Mesendoderm (in vitro differentiated cells): ENCODE measurements around the gene LRRC4C. TPM values are rescaled to one million over a fixed set of nuclear protein-coding genes. Genes with fewer than 3 reads are reported as not detected.

ENCODE experiments used
- DNase-seq: peaks from one replicate; pipeline ENCODE4 v3.0.0; 2013
- H2AK5ac ChIP-seq: 2 replicates; pipeline ENCODE4 v1.6.1; 2013; ENCODE audit warnings: low read length, inconsistent platforms
- H2BK120ac ChIP-seq: 2 replicates; pipeline ENCODE4 v1.6.1; 2013; ENCODE audit warnings: low read depth, mild to moderate bottlenecking, low read length, moderate library complexity, mixed read lengths
- H2BK15ac ChIP-seq: replicated peaks from 2 replicates; pipeline ENCODE4 v1.6.1; 2013; ENCODE audit warnings: low read depth, mild to moderate bottlenecking, moderate library complexity
- H2BK5ac ChIP-seq: 2 replicates; pipeline ENCODE4 v1.6.1; 2013; ENCODE audit warnings: low read length, inconsistent platforms
- H3K18ac ChIP-seq: 2 replicates; pipeline ENCODE4 v1.6.1; 2013; ENCODE audit warnings: mild to moderate bottlenecking, low read length, mixed read lengths
- H3K23ac ChIP-seq: one replicate; pipeline ENCODE4 v1.6.1; 2013; ENCODE audit warnings: low read length
- H3K27ac ChIP-seq: 2 replicates; pipeline ENCODE4 v1.5.1; 2013; ENCODE audit warnings: low read depth, mild to moderate bottlenecking, inconsistent platforms, low read length, moderate library complexity
- H3K27me3 ChIP-seq: 2 replicates; pipeline ENCODE4 v1.6.1; 2013; ENCODE audit warnings: low read length, control low read depth, mild to moderate bottlenecking, inconsistent platforms; ENCODE audit not compliant: insufficient read depth, poor library complexity
- H3K36me3 ChIP-seq: 2 replicates; pipeline ENCODE4 v1.6.1; 2013; ENCODE audit warnings: low read length, inconsistent platforms; ENCODE audit not compliant: control insufficient read depth, insufficient read depth
- H3K4ac ChIP-seq: one replicate; pipeline ENCODE4 v1.6.1; 2013; ENCODE audit warnings: low read depth, mild to moderate bottlenecking, low read length, moderate library complexity
- H3K4me1 ChIP-seq: 2 replicates; pipeline ENCODE4 v1.6.1; 2013; ENCODE audit warnings: low read depth, low read length, inconsistent platforms; ENCODE audit not compliant: control insufficient read depth
- H3K4me2 ChIP-seq: 2 replicates; pipeline ENCODE4 v1.6.1; 2013; ENCODE audit warnings: low read length
- H3K4me3 ChIP-seq: 2 replicates; pipeline ENCODE4 v1.5.1; 2013; ENCODE audit warnings: mild to moderate bottlenecking, low read length
- H3K56ac ChIP-seq: one replicate; pipeline ENCODE4 v1.6.1; 2013; ENCODE audit warnings: low read length
- H3K79me1 ChIP-seq: 2 replicates; pipeline ENCODE4 v1.6.1; 2013; ENCODE audit warnings: low read length, inconsistent platforms
- H3K79me2 ChIP-seq: 2 replicates; pipeline ENCODE4 v1.6.1; 2013; ENCODE audit warnings: mild to moderate bottlenecking, low read length; ENCODE audit not compliant: control insufficient read depth, insufficient read depth
- H3K9ac ChIP-seq: 2 replicates; pipeline ENCODE4 v1.6.1; 2013; ENCODE audit warnings: low read length, inconsistent platforms
- H4K5ac ChIP-seq: one replicate; pipeline ENCODE4 v1.6.1; 2013; ENCODE audit warnings: low read length
- H4K8ac ChIP-seq: one replicate; pipeline ENCODE4 v1.6.1; 2013; ENCODE audit warnings: low read depth, mild to moderate bottlenecking, control low read depth, low read length, moderate library complexity
- WGBS: extraction: QIAGEN DNeasy Blood & Tissue Kit; methylation state at CpG from one replicate; pipeline ENCODE4 v1.1.7; 2013; ENCODE audit warnings: low lambda C conversion rate, missing lambda C conversion rate; ENCODE audit not compliant: insufficient coverage; ENCODE audit errors: extremely low coverage; 5-methylcytosine and 5-hydroxymethylcytosine counted together
- polyA plus RNA-seq, 2 experiments: library from polyadenylated mRNA; stranded (reverse); fragments of 200-250 nt; gene quantifications; one replicate each; pipeline ENCODE4 v1.2.3, GENCODE V29; 2013

LRRC4C gene
- polyA plus RNA-seq (2013, experiment 1 of 2): 1.4 TPM
- polyA plus RNA-seq (2013, experiment 2 of 2): 1.1 TPM

DNA sequence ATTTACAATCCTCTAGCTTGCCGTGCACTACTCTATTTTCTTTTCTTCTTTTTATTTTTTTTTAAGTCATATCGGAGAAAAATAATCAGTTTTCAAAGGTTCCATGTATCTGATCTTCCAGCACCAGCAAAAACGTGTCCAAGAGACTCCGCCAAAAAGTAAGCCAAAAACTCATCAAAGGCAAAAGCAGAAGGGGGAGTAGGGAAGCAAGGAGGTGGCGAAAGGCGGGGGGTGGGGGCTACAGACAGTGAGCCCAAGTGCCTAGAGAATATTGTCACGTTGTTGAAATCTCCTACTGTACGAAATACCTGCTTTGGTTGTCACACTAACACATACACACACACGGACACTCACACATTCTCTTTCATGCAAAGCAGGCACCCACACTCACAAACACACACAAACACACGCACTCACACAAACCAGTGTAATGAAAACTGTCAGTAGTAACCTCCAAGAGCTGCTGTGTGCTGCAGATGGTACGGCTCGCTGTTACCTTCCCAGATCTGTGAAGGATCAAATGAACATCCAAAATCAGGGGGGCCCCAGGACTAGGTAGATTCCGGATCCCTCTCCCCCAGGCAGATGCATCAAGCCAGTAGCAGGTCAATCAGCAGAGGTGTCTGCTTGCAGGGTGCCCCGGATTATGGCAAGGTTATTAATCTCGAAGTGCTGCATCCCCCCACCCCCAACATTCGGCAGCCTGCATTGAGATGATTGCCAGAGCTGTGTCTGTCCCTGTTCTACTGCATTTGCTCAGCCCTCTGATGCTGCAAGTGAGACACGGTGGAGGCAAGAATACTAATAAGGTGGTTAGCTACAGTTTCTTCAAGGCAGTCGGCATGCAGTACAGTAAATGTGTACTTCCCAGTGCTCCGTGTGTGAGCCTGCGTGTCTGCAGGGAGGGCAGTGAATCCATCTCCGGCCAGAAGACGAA lies at the start of gene LRRC4C:
Gene LRRC4C, minus strand, starts transcription at position 188 of the 937 bp plus-strand sequence.
- no CpG with 5 or more reads among the region's 22 CpGs for WGBS
- no peaks in the 10 kb centered on the region for H3K79me2 ChIP-seq
- H3K9ac ChIP-seq: no peak within 1 kb of the TSS
- H3K27ac ChIP-seq: no peak within 1 kb of the TSS
- H3K23ac ChIP-seq: no peak within 1 kb of the TSS
- H3K56ac ChIP-seq: no peak within 1 kb of the TSS
- no peak within 1 kb of the TSS for H3K4me3 ChIP-seq
- H2BK15ac ChIP-seq: no peak within 1 kb of the TSS
- H2BK5ac ChIP-seq: no peak within 1 kb of the TSS
- no peak within 1 kb of the TSS for H3K4me2 ChIP-seq
- H2BK120ac ChIP-seq: no peak within 1 kb of the TSS
- no peak within 1 kb of the TSS for H3K18ac ChIP-seq
- no peaks in the 10 kb centered on the region for H3K36me3 ChIP-seq
- no peak within 1 kb of the TSS for H3K4ac ChIP-seq
- H4K8ac ChIP-seq: peak within 1 kb of the TSS; percentile 56
- H3K79me1 ChIP-seq: no peaks in the 10 kb centered on the region
- no peaks in the 10 kb centered on the region for H3K27me3 ChIP-seq
- peaks cover 3% of the 10 kb centered on the region for H3K4me1 ChIP-seq
- H4K5ac ChIP-seq: no peak within 1 kb of the TSS
- DNase-seq: no peak
- no peak within 1 kb of the TSS for H2AK5ac ChIP-seq

GRCh38 chr11:41508121-41508520 lies 48.7 kb upstream of the LRRC4C start:
- Histone ChIP-seq H4K5ac (no peak overlapping the region), H3K56ac (no peak overlapping the region), H2AK5ac (no peak overlapping the region), H3K4me1 (no peaks in the 10 kb centered on the region), H3K9ac (no peak overlapping the region), H2BK120ac (no peak overlapping the region), H4K8ac (no peak overlapping the region), H3K27me3 (no peaks in the 10 kb centered on the region), H3K18ac (no peak overlapping the region), H2BK5ac (no peak overlapping the region), H3K4me2 (no peak overlapping the region), H3K79me2 (no peaks in the 10 kb centered on the region), H3K4me3 (no peak overlapping the region), H3K36me3 (no peaks in the 10 kb centered on the region), H2BK15ac (no peak overlapping the region), H3K23ac (no peak overlapping the region), H3K27ac (no peak overlapping the region), H3K4ac (no peak overlapping the region), H3K79me1 (no peaks in the 10 kb centered on the region)
- DNase-seq: no peak
- WGBS: no CpG with 5 or more reads among the region's 1 CpG

DNA sequence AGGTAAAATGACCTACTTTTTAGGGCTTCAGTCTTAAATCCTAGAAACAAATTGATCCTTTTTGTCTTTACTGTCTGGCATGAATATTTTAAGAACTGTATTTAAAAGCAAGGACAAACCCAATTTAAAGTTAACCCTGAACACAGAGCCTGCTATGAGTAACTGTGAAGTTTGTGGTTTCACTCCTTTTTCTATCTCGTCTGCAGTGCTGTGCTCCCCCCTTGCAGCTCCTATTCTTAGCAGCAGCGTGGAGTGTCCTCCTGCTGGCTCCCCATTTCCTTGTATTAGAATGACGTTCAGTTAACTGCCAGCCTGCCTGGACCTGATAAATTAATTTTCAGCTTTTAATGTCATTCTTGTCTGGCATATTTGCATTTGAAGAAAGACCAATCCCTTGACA lies 40.0 kb upstream of the LRRC4C start:
- Histone ChIP-seq H3K27ac (no peak overlapping the region), H3K36me3 (no peaks in the 10 kb centered on the region)
- peak; percentile 11 for DNase-seq

GRCh38 chr11:41498726-41499125 lies 39.3 kb upstream of the LRRC4C start:
- H4K8ac ChIP-seq: no peak overlapping the region
- H2BK5ac ChIP-seq: no peak overlapping the region
- no peak for DNase-seq
- WGBS: no CpG with 5 or more reads among the region's 1 CpG
- no peak overlapping the region for H3K4me2 ChIP-seq
- no peak overlapping the region for H3K9ac ChIP-seq
- no peaks in the 10 kb centered on the region for H3K4me1 ChIP-seq
- no peak overlapping the region for H3K23ac ChIP-seq
- H4K5ac ChIP-seq: no peak overlapping the region
- H3K18ac ChIP-seq: no peak overlapping the region
- no peaks in the 10 kb centered on the region for H3K79me2 ChIP-seq
- H3K27ac ChIP-seq: no peak overlapping the region
- no peak overlapping the region for H3K56ac ChIP-seq
- no peaks in the 10 kb centered on the region for H3K36me3 ChIP-seq
- no peak overlapping the region for H2BK15ac ChIP-seq
- no peaks in the 10 kb centered on the region for H3K27me3 ChIP-seq
- no peaks in the 10 kb centered on the region for H3K79me1 ChIP-seq
- no peak overlapping the region for H2BK120ac ChIP-seq
- no peak overlapping the region for H2AK5ac ChIP-seq
- no peak overlapping the region for H3K4ac ChIP-seq
- no peak overlapping the region for H3K4me3 ChIP-seq

More for the DNA sequence above, 40.0 kb upstream of the LRRC4C start:
- H3K9ac ChIP-seq: no peak overlapping the region
- peak overlapping the region; percentile 61 for H2BK120ac ChIP-seq
- H3K27me3 ChIP-seq: no peaks in the 10 kb centered on the region
- no peak overlapping the region for H3K56ac ChIP-seq
- no peak overlapping the region for H2BK15ac ChIP-seq
- no CpG with 5 or more reads among the region's 3 CpGs for WGBS
- H3K4me1 ChIP-seq: no peaks in the 10 kb centered on the region
- H2BK5ac ChIP-seq: no peak overlapping the region
- no peaks in the 10 kb centered on the region for H3K79me2 ChIP-seq
- H4K5ac ChIP-seq: no peak overlapping the region
- no peaks in the 10 kb centered on the region for H3K79me1 ChIP-seq
- no peak overlapping the region for H3K4me3 ChIP-seq
- no peak overlapping the region for H3K4me2 ChIP-seq
- no peak overlapping the region for H3K4ac ChIP-seq
- no peak overlapping the region for H3K18ac ChIP-seq
- no peak overlapping the region for H3K23ac ChIP-seq
- H4K8ac ChIP-seq: no peak overlapping the region
- H2AK5ac ChIP-seq: no peak overlapping the region

- Histone ChIP-seq H3K79me1 (no peaks in the 10 kb centered on the region), H3K36me3 (no peaks in the 10 kb centered on the region), H3K18ac (no peak overlapping the region), H3K79me2 (no peaks in the 10 kb centered on the region), H4K5ac (no peak overlapping the region), H2BK120ac (no peak overlapping the region), H3K4me3 (no peak overlapping the region), H2BK5ac (no peak overlapping the region), H3K27ac (no peak overlapping the region), H3K4me1 (no peaks in the 10 kb centered on the region), H4K8ac (no peak overlapping the region), H3K9ac (no peak overlapping the region), H3K23ac (no peak overlapping the region), H2AK5ac (no peak overlapping the region), H3K27me3 (no peaks in the 10 kb centered on the region), H3K4me2 (no peak overlapping the region), H2BK15ac (no peak overlapping the region), H3K4ac (no peak overlapping the region), H3K56ac (no peak overlapping the region)
- WGBS: no CpG with 5 or more reads among the region's 2 CpGs
- peak; percentile 84 for DNase-seq
Observed at GRCh38 chr11:41497974-41498373, 38.5 kb upstream of the LRRC4C start.
